ENCODE results near the gene ADARB1.
A peak's percentile ranks its signal among the peaks of the same experiment; 100 is the strongest.
"Not testable (repeated sequence)": the region's sequence is repeated elsewhere in the genome, so short reads cannot be mapped to it uniquely, and the experiment has no call there.

Gene ADARB1

GRCh38 chr21:45120975-45121374 lies 46.6 kb downstream of the ADARB1 start:
- no peak for DNase-seq

- no peak for DNase-seq
Observed at GRCh38 chr21:45122030-45122429, 47.6 kb downstream of the ADARB1 start.

DNA sequence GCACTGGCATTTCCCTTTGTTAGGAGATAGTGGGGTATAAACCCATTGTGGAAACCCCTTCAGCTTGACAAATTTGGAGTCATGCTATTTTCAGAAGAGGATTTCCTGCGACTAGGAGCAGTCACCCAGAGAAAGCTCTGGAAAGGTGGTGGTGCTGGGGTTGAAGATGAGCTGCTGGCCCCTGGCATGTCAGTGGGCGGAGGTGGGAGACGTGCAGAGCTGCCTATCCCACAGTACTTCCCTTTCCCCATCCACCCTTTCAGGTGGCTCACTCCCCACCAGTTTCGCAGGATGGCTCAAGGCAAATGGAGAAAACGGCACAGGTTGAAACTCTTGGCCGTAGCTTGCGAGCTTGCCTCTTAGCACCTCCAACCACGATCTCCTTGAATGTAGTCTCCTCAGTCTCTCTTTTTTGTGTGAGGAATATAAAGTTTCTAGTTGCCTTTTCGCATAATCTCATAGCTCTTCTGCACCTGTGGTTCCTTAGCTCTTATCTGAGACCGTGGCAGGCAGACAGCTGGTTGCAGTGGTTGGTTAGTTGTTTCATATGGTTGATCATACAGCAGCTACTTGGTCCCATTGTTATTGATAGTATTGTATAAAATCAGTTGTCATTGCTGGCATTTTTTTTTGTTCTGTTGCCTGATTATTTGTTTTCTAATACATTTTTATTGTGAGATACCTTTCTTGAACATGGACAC lies 48.2 kb downstream of the ADARB1 start:
- no peak for DNase-seq

DNA sequence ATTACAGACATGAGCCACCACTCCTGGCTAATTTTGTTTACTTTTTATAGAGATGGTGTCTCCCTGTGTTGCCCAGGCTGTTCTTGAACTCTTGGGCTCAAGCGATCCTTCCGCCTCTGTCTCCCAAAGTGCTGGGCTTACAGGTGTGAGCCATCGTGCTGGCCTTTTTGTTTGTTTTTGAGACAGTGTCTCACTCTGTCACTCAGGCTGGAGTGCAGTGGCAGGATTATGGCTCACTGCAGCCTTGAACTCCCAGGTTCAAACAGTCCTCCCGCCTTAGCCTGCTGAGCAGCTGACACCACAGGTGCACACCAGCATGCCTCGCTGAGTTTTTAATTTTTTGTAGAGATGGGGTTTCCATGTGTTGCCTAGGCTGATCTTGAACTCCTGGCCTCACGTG lies 49.1 kb downstream of the ADARB1 start:
- no peak for DNase-seq

DNA sequence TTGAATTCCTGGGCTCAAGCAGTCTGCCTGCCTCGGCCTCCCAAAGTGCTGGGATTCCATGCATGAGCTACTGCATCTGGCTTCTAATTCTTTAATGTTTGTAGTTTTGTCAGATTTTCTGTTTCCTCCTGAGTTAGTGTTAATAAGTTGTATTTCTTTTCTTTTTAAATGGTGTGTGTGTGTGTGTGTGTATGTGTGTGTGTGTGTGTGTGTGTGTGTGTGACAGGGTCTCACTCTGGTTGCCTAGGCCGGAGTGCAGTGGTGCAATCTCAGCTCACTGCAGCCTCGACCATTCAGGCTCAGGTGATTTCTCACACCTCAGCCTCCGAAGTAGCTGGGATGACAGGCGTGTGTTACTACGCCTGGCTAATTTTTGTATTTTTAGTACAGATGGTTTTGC lies 50.2 kb downstream of the ADARB1 start:
- DNase-seq = no peak

DNA sequence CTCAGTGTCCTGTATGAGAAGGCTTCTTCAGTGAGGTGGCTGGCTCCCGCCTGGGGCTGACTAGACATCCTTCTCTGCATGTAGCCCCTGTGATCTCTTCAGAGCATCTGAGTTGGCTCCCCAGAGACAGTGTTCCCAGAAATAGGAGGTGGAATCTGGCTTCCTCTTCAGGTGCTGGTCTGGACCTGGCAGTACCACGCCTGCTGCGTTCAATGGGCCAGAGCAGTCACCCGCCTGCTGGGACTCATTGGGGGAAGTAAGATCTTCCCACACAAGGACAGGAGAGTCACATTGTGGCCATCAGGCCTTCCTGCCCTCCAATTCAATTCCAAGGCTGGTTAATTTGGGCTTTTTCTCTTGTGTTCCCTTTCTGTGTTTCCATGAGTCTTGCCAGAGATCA lies 51.0 kb downstream of the ADARB1 start:
- DNase-seq = no peak

GRCh38 chr21:45126204-45126626 lies 51.8 kb downstream of the ADARB1 start:
- DNase-seq = no peak

DNA sequence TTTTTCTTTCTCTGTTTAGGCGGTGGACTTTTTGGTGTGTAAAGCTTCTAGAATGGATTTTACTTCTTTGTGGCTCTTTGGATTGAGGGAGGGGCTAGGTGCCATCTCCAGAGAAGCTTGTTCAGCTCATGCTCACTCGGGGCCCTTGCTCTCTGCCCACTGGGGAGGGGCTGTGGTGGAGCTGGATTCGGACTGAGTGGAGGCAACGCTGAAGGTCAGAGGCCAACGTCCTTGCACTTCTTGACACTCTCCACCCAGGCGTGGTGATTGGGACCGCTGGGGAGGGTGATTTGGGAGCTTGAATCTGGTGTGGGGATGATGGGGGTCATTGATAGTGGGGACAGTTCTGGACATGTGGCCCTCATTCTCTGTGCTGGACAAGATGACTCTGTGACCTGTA lies 52.6 kb downstream of the ADARB1 start:
- no peak for DNase-seq

DNA sequence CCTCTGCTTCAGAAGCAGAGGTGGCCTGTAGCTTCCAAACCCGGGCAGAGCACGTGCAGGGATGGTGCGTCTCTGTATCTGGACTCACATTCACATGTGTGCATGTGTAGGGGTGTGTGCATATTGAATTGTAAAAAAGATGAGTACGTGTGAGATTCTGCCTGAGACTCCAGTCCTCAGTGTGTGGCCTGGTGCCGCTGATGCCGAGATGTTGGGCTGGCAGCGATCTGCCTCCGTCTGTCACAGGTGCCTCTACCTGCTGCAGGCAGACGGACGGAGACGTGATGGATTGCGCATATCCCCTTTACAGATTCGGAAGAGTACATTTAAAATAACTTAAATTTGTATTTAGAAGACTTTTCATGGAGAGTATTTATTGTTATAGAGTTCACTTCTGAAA lies 53.6 kb downstream of the ADARB1 start:
- DNase-seq = no peak

DNA sequence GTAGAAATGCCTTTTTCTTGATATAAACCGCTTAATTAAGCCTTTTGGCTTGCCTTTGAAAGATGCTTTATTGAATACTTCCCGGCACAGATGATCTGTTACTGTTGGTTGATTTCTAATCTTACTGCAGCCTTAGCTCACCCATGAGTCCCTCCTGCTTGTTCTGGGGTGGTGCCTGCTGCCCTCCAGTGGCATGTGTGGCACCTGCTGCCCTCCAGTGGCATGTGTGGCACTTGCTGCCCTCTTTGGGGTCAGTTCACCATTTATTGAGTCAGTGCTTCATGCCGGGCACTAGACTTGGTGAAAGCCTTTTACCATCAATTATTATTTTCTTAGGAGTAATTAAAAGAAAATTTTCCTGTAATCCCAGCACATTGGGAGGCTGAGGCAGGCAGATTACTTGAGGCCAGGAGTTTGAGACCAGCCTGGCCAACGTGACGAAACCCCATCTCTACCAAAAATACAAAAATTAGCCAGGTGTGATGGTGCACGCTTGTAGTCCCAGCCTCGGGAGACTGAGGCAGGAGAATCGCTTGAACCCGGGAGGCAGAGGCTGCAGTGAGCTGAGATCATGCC lies 54.3 kb downstream of the ADARB1 start:
- DNase-seq = peak in 1 of 2 donors; percentile 59

DNA sequence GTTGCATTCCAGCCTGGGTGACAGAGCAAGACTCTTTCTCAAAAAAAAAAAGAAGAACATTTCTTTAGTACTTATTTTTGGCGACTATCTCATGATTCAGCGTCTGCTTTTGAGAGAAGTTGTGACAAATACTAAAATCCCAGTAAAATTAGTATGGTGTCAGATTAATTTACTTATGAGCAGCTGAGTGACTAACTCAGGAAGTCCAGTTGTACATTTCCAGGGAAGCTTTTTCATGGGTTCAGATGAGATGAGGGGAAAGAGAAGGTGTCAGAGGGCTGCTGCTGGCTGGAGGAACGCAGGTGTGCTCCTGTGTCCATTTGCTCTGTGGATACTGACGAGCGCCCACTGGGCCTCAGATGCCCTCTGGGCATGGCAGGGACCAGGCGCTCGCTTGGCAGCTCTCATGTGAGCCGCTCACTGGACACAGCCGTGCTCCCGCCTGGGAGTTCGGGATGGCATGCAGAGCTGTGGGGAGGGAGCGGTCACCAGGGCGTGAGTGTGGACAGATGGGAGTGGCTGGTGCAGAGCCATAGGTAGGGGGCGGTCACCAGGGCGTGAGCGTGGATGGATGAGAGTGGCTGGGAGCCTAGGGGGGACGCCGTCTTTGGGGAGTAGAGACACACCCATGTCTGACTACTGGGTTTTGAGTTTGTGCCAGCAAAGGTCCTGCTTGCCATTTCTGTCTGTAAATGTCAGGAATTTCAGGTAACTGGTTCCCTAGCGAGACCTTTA lies 55.0 kb downstream of the ADARB1 start:
- no peak for DNase-seq

DNA sequence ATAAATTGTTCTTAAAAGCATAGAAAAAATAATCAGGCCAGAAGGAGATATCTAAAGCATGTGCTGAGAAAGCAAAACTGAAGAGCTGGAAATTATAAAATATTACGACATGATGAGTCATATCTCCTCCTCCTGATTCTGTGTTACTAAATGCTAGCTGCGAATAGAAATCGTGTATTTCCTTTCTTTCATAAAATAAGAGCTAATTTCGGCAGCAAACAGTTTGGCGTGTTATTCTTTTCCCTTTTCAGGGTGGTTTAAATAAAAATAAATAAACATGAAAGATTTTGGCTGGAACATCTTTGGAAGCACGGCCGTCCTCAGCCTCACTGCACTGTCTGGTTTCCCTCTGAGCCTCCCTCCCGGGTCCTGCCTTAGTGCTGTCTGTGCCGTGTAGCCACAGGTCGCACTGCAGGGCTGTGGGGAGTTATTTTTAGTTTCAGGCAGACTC lies 56.0 kb downstream of the ADARB1 start:
- DNase-seq = peak in 1 of 2 donors; percentile 54

DNA sequence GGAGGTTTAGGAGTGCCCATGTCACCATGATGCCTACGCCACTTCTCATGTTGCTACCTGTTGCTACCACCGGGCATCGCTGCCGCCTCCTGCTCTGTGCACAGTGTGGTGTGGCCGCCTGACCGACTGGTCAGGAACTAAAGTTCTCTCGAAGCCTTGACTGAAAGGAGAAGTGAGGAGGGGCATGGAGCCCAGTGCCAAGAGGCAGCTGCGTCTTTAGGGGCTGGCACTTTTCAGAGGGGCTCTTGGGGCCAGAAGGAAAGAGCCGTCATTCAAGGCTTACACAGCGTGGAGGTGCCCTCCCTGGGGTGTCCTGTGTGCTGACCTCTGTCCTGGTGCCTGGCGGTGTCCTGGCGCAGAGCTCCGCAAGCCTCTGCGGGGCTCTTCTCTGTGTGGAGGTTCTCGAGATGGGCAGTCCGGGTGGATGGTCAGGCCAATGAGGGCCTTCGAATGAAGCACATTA lies 57.2 kb downstream of the ADARB1 start:
- no peak for DNase-seq

DNA sequence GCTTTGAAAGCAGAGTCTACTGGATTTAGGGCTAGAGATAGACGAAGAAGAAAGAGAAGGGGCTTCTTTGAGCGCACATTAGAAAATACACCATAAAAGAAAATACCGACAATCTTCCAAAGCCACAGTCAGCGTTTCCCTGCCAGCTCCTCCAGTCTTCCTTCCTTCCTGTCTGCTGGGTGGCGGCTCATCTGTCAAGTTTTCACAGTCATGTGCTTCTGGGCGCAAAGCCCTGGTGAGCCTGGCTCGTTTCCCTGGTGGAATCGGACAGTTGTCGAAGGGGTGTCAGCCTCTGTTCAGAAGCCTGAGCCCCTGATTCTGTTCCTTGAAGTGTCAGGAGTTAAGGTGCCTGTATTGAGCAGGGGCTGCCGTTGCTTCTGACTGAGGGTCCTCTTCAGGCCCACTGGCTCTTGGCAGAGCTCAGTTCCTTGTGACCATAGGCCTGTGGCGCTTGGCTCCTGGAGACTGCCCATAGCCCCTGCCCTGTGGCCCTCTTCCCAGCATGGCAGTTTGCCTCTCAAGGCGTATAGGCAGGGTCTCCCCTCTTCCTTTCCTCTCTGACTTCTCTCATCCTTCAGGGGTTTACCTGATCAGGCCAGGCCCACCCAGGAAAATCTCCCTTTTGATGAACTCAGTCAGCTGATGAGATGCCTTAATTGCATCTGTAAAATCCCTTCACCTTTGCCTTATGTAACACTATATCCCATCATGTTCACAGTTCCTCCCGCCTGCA lies 58.6 kb downstream of the ADARB1 start:
- peak in 1 of 2 donors; percentile 35 for DNase-seq

DNA sequence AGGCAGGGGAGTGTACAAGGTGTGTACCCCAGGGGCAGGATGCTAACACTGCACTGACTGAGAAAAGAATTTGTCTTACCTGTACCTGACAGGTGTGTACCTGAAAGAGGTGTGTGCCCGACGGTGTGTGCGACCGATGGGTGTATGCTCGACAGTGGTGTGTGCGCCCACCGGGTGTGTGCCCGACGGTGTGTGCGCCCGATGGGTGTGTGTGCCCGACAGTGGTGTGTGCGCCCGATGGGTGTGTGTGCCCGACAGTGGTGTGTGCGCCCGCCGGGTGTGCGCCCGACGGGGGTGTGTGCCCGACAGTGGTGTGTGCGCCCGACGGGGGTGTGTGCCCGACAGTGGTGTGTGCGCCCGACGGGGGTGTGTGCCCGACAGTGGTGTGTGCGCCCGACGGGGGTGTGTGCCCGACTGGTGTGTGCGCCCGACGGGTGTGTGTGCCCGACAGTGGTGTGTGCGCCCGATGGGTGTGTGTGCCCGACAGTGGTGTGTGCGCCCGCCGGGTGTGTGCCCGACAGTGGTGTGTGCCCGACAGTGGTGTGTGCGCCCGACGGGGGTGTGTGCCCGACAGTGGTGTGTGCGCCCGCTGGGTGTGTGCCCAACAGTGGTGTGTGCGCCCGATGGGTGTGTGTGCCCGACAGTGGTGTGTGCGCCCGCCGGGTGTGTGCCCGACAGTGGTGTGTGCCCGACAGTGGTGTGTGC lies 59.3 kb downstream of the ADARB1 start:
- DNase-seq = not testable (repeated sequence)

- DNase-seq = no peak
Observed at GRCh38 chr21:45134279-45135076, 60.1 kb downstream of the ADARB1 start.

- no peak for DNase-seq
Observed at GRCh38 chr21:45135122-45135521, 60.7 kb downstream of the ADARB1 start.

GRCh38 chr21:45135868-45136267 lies 61.5 kb downstream of the ADARB1 start:
- no peak for DNase-seq

GRCh38 chr21:45136500-45136899 lies 62.1 kb downstream of the ADARB1 start:
- no peak for DNase-seq

- DNase-seq = peak; percentile 23 to 65
Observed at GRCh38 chr21:45136927-45137611, 62.7 kb downstream of the ADARB1 start.

GRCh38 chr21:45137612-45137937 lies 63.2 kb downstream of the ADARB1 start:
- DNase-seq = no peak
